ENCODE results near the gene PRKCE. TPM values are rescaled to one million over a fixed set of nuclear protein-coding genes. Genes with fewer than 3 reads are reported as not detected.
A peak's percentile ranks its signal among the peaks of the same experiment; 100 is the strongest.

The PRKCE gene
- polyA plus RNA-seq, 3 donors = 1.3 to 7.7 (median 2.3) TPM

GRCh38 chr2:45636008-45636407 lies 15.5 kb upstream of the PRKCE start:
- H3K4me1 Mint-ChIP-seq = peaks cover 18% of the 10 kb centered on the region
- peaks cover 7 to 22% (median 9%) of the 10 kb centered on the region in 3 donors for H3K27me3 Mint-ChIP-seq (ENCODE audit: low read depth in 3 of 3)

GRCh38 chr2:45637440-45637839 lies 14.0 kb upstream of the PRKCE start:
- Mint-ChIP-seq H3K9me3 (peaks cover 0 to 3% (median 0%) of the 10 kb centered on the region in 7 donors), H3K36me3 (no peaks in the 10 kb centered on the region), H3K27me3 (ENCODE audit: low read depth in 3 of 3) (peaks cover 11 to 30% (median 15%) of the 10 kb centered on the region in 3 donors), H3K4me1 (peaks cover 18% of the 10 kb centered on the region), H3K27ac (peak overlapping the region in 5 of 7 donors; percentile 31 to 79 (median 52)), H3K4me3 (peak overlapping the region in 1 of 2 donors; percentile 69)
- intact Hi-C loops (cut with micrococcal nuclease) = no loop called here
- no peak overlapping the region for H3K4me3 ChIP-seq (replicated peaks in 1 of 3; ENCODE audit: low read depth in 2 of 3, low read length in 3 of 3)
- TF ChIP-seq CTCF (IDR thresholded peaks at IDR 0.05) = no peak
- H3K9me3 ChIP-seq (replicated peaks in 1 of 2; ENCODE audit: control insufficient read depth in 1 of 2, insufficient read depth in 1 of 2, low read length in 2 of 2) = no peaks in the 10 kb centered on the region
- no peak overlapping the region for H2AFZ ChIP-seq (ENCODE audit: insufficient read depth, low read depth, low read length, poor library complexity, severe bottlenecking)
- no peak overlapping the region for H3K9ac ChIP-seq (ENCODE audit: insufficient read depth, low read length, poor library complexity, severe bottlenecking)
- H3K36me3 ChIP-seq (replicated peaks in 1 of 2; ENCODE audit: control insufficient read depth in 1 of 2, insufficient read depth in 2 of 2, low read length in 2 of 2) = no peaks in the 10 kb centered on the region
- no CpG with 5 or more reads among the region's 5 CpGs for WGBS (ENCODE audit: insufficient coverage)
- no peak overlapping the region for H3K27ac ChIP-seq (ENCODE audit: low read depth in 1 of 2, low read length in 2 of 2)
- peaks cover 13 to 21% of the 10 kb centered on the region in 2 donors for H3K4me1 ChIP-seq (ENCODE audit: control insufficient read depth in 1 of 2, insufficient read depth in 2 of 2, low read length in 2 of 2)
- peaks cover 0 to 3% of the 10 kb centered on the region in 2 donors for H3K27me3 ChIP-seq (ENCODE audit: control insufficient read depth in 2 of 2, insufficient read depth in 2 of 2, low read length in 2 of 2)
- peak; percentile 51 to 66 (median 52) for DNase-seq
- no peaks in the 10 kb centered on the region for H4K20me1 ChIP-seq (ENCODE audit: insufficient read depth, low read length)
- no peak overlapping the region for H3K4me2 ChIP-seq (replicated peaks; ENCODE audit: extremely low read depth, low read length, poor library complexity, severe bottlenecking)
- no peaks in the 10 kb centered on the region for H3K79me2 ChIP-seq (ENCODE audit: insufficient read depth, low read length)

More at GRCh38 chr2:45636008-45636407, 15.5 kb upstream of the PRKCE start:
- TF ChIP-seq CTCF (IDR thresholded peaks at IDR 0.05) = no peak
- no peak overlapping the region for H2AFZ ChIP-seq (ENCODE audit: insufficient read depth, low read depth, low read length, poor library complexity, severe bottlenecking)
- no peaks in the 10 kb centered on the region for H3K79me2 ChIP-seq (ENCODE audit: insufficient read depth, low read length)
- no peaks in the 10 kb centered on the region for H3K36me3 ChIP-seq (replicated peaks in 1 of 2; ENCODE audit: control insufficient read depth in 1 of 2, insufficient read depth in 2 of 2, low read length in 2 of 2)
- intact Hi-C loops (cut with micrococcal nuclease) = no loop called here
- no peak for DNase-seq
- H3K4me3 ChIP-seq (replicated peaks in 1 of 3; ENCODE audit: low read depth in 2 of 3, low read length in 3 of 3) = no peak overlapping the region
- no peaks in the 10 kb centered on the region for H4K20me1 ChIP-seq (ENCODE audit: insufficient read depth, low read length)
- Mint-ChIP-seq H3K9me3 (peaks cover 0 to 3% (median 0%) of the 10 kb centered on the region in 7 donors), H3K36me3 (no peaks in the 10 kb centered on the region), H3K27ac (no peak overlapping the region), H3K4me3 (no peak overlapping the region)
- no peak overlapping the region for H3K27ac ChIP-seq (ENCODE audit: low read depth in 1 of 2, low read length in 2 of 2)
- H3K27me3 ChIP-seq (ENCODE audit: control insufficient read depth in 2 of 2, insufficient read depth in 2 of 2, low read length in 2 of 2) = no peaks in the 10 kb centered on the region
- peaks cover 13 to 21% of the 10 kb centered on the region in 2 donors for H3K4me1 ChIP-seq (ENCODE audit: control insufficient read depth in 1 of 2, insufficient read depth in 2 of 2, low read length in 2 of 2)
- no peak overlapping the region for H3K9ac ChIP-seq (ENCODE audit: insufficient read depth, low read length, poor library complexity, severe bottlenecking)
- no peaks in the 10 kb centered on the region for H3K9me3 ChIP-seq (replicated peaks in 1 of 2; ENCODE audit: control insufficient read depth in 1 of 2, insufficient read depth in 1 of 2, low read length in 2 of 2)
- no peak overlapping the region for H3K4me2 ChIP-seq (replicated peaks; ENCODE audit: extremely low read depth, low read length, poor library complexity, severe bottlenecking)
- WGBS (ENCODE audit: insufficient coverage) = 93% methylated on average over 2 of the region's 5 CpGs
